T-helper 9 cell (primary cell): ENCODE data around the gene ERC1.
"Not testable (repeated sequence)": the region's sequence is repeated elsewhere in the genome, so short reads cannot be mapped to it uniquely, and the experiment has no call there.

Source experiments
- DNase-seq: peaks from one replicate; pipeline ENCODE4 v3.0.0-alpha.2; 2020

ERC1 gene

DNA sequence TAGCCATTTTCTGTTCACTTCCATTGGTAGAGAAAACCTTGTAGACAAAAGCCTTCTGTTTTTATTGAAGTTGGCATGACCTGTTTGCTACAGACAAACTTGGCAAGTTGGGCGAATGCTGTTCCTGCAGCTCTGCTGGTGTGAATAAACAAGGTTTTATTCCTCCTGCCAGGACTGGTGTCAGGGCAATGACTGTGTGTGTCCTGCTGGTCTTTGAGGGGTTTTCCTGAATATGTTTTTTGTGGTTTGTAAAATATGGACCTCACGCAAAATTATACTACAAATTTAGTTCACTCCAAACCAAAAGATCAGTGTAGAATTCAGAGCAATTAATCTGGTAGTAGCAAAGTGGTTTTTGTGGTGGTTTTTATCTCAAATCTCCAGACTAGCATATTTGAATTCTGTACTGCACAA is 140.8 kb downstream of the ERC1 start:
- DNase-seq = no peak

DNA sequence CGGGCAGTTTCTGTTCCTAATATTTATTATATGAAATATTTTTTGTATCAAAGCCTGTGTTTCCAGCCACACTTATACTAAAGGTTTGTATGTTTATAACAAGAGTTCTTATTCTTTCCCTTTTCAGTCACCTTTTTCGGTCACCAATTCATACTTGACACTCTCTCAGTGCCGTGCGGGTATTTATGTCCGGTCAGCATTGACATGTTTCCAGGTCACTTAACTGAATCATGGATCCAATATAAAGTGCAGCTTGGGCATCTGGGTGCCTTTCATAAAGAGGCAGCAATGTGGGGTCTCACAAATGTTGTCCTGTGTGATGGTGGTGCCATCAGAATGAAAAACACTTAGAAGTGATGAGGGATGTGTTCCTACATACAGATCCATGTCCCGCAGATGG is 141.3 kb downstream of the ERC1 start:
- DNase-seq = no peak

DNA sequence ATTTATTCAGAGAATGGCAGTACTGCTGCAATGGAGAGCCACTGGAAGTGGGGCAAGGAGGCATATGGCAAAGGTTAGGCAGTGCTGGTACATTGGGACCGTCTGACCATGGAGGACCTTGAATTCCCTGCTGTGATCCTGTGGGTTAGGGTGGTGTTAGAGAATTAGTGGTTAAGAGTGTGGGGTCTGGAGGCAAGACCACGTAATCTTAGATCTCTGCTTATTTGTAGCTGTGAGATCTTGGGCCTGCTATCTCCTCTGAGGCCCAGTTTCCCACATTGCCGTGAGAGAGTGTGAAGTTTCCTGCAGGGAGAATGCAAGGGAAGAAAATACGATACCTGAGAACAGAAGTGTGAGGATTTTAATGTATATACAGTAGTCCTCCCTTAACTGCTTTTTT is 147.7 kb downstream of the ERC1 start:
- no peak for DNase-seq

DNA sequence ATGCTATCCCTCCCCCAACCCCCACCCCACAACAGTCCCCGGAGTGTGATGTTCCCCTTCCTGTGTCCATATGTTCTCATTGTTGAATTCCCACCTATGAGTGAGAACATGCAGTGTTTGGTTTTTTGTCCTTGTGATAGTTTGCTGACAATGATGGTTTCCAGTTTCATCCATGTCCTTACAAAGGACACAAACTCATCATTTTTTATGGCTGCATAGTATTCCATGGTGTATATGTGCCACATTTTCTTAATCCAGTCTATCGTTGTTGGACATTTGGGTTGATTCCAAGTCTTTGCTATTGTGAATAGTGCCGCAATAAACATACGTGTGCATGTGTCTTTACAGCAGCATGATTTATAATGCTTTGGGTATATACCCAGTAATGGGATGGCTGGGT is 155.7 kb downstream of the ERC1 start:
- not testable (repeated sequence) for DNase-seq

DNA sequence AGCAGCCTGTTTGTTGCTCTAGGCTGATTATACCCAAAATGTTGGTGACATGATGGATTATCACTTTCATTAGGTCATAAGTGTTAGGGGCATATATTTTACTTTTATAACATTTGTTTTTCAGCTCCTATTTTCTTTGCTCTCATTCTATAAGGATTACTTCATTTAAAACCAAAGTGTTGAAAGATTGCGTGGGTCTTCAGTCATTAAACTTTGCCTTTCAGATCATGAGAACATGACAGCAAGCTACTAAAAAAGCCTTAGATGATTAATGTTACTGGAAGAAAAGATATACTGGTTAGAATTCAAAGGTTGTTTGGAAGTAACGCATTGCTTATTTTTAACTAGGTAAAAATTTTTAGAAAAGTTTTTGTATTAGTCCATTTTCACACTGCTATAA is 156.8 kb downstream of the ERC1 start:
- no peak for DNase-seq

DNA sequence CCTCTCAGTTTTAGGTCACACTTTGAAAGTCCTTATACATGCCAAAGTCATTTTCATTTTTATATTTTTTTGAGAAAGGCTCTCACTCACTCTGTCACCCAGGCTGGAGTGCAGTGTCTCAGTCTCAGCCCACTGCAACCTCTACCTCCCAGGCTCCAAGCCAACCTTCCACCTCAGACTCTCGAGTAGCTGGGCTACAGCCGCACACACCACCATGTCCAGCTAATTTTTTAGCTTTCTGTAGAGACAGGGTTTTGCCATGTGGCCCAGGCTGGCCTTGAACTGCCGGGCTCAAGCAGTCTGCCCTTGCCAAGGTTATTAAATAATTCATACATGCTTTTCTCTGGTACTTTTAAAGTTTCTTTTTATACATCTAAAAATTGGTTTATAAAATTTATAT is 166.0 kb downstream of the ERC1 start:
- no peak for DNase-seq

DNA sequence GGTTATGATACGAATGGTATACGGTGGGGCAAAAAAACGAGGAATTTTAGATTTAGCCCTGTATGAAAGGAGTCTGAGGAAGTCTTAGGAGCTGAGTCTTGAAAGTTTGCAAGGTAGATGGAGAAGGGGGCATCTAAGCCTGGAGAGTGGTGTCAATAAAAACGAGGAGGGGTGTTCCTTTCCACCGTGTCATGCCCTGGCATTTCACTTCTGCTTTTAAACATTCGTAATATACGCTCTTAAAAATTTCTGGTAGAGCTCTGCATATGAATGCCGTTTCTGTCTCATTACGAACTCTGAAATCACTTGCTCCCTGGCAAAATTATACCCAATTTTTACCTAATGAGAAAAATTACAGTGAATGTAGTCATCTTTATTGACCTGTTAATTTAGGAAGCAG is 170.2 kb downstream of the ERC1 start:
- DNase-seq = no peak

DNA sequence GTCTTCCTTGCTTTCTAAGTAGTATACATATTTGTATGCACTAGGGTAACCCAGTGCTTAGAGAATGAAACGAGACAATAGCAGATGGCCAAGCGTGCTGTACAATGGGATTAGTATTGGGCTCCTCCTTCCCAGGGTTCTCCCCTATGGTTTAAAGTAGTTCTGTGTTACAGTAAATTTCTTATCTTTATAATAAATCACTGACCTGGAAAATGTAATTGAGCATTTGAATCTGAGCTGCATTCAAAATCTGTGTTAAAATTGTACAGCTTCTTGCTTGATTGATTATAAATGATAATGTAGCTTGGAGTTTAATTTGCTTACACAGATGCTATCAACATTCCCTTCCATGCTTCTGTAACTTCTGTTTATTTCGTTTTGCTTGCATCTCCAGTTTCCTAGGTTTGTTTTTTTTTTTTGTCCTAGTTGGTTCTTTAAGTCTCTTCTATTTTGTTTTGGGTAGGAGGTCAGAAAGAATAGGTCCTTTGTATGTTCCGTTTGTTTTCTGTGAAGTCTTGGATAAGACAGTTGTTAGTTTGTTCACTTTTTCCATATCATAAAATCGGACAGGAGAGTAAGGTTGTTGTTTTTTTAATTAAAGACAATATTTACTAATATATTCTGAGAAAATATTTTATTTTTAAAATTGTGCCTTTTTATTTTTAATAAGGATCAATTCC is 171.2 kb downstream of the ERC1 start:
- DNase-seq = no peak

DNA sequence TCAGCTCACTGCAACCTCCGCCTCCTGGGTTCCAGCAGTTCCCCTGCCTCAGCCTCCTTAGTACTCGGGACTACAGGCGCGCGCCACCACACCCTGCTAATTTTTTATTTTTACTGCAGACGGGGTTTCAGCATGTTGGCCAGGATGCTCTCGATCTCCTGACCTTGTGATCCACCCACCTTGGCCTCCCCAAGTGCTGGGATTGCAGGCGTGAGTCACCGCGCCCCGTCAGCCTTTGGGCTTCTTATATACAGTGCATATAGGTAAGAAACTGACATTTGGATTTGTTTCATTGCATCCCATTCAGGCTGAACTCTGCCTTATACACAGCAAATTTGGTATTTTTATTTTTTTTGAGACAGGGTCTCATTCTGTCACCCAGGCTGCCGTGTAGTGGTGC is 176.8 kb downstream of the ERC1 start:
- DNase-seq = no peak

DNA sequence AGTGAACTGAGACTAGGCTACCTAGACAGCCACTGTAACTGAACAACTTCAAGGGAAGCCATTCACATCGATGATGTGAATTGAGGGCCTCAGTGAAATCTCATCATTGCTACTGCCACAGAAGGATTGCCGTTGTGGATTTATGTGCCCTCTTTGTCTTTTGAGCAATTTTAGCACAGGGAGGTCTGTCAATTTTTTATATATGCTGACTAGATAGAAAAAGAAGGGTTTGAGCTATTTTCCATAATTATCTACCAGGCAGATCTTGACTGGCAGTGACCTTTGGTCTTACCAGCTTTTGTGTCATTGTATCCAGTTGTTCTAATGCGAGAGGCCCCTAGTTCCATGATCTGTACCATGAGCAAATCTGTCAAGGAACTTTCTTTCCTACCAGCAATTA is 179.4 kb downstream of the ERC1 start:
- DNase-seq = no peak

DNA sequence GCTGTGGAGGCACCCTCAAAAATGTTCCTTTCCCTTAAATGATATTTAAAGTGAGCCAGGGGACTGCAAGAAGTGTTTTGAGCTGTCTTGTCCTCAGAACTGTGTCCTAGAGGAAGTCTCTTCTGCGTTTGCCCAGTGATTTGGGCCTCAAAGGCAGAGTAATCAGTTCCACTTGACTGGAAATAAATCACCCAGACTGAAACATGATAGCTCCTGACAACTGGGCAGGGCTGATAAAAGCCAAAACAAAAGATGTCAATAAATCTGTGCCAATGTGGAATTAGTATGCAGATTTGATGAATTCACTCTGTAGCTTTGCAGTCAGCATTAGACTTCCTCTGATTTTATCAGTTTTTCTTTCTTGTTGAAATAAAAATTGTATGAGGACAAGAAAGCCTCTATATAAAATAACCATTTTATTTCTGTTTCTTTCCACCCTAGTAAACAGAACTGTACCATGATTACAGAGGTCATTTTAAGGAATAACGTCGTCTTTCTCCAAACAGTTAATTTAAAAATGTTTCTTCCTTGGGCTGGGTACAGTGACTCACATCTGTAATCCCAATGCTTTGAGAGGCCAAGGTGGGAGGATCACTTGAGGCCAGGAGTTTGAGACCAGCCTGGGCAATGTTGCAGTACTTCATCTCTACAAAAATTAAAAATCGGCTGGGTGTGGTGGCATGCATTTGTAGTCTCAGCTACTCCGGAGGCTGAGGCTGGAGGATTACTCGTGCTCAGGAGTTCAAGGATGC is 180.8 kb downstream of the ERC1 start:
- DNase-seq = no peak

DNA sequence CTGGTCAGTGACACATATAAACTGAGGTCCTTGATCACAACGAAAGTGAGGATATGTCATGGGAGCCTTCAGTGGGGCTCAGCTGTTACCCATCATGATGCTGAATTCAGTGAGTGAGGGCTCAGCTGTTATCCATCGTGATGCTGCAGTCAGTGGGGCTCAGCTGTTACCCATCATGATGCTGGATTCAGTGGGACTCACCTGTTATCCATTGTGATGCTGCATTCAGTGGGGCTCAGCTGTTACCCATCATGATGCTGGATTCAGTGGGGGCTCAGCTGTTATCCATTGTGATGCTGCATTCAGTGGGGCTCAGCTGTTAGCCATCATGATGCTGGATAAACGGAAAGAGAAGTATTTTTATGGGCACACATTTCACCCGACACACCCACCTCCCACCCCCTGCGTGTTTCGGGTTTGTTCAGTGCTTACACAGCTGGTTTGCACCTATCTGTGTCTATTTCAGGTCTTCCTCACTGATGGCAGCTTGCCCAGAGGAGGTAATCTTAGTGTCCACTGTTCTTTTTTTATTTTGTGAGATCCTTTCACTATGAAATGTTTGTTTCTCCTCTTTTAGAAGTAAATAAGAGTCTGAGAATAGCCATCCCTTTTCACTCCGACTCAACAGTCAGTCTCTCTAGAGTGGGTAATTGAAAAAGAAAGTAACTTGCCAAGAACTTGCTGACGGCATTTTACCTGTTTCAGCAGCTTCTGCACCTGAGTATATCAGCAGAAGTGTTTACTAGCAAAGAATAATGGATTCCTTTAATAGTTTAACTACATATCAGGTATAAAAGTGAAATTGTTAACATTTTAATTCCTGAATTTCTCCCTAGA is 183.0 kb downstream of the ERC1 start:
- no peak for DNase-seq

DNA sequence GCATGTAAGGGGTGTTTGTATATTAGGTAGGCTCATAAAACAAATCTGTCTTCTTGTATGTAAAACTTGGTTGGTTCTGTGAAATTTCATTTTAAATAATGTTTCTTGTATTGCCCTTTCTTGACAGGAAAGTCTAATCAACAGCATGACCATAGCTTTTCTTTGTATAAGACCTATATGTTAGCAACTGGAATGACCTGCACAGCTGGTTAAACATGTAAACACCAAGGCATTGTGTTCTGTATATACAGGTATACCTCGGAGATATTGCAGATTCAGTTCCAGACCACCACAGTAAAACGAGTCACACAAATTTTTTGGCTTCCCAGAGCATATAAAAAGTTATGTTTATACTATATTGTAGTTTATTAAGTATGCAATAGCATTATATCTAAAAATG is 183.6 kb downstream of the ERC1 start:
- no peak for DNase-seq

DNA sequence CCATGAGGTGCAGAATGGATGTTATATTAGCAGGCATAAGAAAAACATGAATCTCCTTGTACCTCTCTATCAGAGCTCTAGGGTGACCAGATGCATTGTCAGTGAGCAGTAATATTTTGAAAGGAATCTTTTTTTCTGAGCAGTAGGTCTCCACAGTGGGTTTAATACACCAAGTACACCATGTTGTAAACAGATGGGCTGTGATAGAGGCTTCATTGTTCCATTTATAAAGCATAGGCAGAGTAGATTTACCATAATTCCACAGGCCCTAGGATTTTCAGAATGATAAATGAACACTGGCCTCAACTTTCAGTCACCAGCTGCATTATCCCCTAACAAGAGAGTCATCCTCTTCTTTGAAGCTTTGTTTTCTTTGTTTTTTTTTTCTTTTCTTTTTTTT is 185.2 kb downstream of the ERC1 start:
- DNase-seq = no peak

DNA sequence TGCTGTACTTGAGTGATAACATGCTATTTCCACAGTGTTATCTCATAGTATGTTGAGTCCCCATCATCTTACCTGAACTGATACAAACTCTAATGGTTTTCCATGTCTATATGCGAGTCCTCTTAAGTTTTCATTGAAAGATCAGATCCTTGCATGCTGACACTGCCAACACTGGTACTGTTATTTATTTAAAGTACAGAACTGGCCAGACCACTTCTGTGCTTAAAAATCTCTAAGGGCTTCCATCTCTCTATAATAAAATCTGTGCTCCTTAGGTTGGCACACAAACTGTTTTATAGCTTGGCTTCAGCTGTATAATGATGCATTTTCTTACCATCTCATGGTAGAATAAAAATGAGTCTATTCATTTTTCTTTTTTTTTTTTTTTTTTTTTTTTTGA is 188.1 kb downstream of the ERC1 start:
- no peak for DNase-seq

DNA sequence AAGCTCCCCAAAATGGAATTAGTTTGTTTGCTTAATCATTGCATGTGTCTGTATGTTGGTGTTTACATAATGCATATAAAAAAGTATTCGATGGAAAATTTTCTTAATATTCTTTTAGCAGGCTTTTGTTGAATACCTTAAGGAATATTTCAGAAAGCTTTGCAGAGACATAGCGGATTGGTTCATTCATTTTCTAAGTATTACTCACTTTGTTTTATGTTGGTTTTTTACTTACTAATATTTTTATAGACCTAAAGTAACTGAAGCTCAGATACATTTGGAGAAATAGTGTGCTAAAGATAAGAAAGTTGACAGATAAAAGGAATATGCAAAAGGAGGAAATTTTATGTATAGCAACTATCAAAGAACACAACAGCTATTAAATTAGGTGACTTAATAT is 191.0 kb downstream of the ERC1 start:
- DNase-seq = no peak

DNA sequence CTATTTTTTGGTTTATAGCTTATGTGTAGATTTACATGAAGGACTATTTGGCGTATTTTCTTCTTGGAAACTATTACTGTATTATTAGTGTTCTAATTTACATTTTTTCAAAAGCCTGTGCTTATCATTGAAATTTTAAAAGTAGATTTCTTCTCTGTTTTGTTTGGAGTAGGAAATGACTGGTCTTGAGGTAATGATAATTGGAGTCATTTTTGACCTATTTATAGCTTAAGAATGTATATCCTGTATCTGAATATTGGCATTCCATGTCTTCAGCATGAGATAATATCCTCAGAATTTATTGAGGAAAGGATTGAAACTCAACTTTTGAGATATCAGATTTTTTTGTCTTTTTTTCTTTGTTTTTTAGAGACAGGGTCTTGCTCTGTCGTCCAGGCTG is 193.4 kb downstream of the ERC1 start:
- DNase-seq = no peak

DNA sequence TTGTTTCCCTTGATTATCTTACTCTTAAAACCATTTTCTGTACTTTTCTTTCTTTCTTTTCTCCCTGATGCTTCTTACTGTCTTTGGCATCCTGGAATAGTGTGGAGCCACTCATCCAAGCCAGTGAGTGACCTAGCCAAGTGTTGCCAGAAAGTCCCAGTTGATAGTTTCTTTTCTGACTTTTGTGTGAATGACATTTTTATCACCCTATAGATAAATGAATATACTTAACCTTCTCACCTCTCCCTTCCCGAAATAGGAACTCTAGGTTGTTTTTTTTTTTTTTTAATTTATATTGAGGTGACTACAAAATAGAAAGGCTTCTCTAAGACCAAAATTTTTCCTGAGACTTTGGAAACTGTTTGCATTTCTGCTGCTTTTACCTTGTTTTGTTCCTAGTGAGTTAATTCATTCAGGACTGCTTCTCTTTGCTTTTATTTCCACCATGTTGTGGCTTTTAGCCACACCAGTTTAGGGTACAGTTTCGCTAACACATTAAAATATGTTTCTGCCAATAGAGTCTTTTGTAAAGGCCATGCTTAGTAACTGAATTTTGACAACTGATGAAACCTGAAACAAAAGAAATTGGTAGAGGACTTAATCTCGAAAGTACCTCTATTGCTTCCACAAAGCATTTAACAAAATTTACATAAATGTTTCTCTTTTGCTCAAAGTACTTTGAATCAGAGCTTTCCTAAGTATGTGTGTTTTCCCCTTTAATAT is 194.6 kb downstream of the ERC1 start:
- no peak for DNase-seq

DNA sequence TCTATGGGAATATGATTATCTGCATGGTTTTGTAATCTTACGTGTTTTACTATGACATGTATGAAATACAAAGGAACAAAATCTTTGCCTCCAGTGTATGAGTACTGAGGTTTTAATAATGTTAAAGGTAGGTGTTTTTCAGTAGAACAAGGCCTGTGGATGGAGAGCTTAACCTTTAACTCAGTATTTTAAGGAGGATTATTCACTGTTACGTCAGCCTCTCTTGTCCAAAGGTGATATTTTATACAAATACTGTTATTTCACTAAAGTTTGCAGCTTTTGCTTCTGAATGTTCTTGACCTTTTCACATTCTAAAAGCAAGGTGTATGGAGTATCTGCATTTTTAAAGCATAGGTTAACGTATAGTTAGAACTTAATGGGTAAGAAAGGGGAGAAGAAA is 195.3 kb downstream of the ERC1 start:
- no peak for DNase-seq

DNA sequence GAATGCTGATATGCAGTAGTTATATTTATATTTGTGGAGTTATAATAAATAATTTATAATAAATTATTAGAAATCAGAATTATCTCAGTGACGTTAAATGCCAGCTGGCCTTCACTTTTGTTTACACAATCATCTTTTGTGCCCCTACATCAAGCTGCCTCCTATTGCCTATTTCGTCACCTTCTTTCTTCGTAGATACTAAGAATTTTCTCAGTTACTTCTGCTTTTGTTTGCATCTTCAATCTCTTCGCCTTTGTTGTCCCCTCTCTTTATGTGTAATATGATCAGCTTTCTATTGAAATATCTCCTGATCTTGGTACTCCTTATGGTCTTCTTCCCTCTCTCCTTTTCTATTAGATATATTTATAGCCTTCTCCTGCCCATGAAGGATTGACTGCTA is 197.0 kb downstream of the ERC1 start:
- no peak for DNase-seq

DNA sequence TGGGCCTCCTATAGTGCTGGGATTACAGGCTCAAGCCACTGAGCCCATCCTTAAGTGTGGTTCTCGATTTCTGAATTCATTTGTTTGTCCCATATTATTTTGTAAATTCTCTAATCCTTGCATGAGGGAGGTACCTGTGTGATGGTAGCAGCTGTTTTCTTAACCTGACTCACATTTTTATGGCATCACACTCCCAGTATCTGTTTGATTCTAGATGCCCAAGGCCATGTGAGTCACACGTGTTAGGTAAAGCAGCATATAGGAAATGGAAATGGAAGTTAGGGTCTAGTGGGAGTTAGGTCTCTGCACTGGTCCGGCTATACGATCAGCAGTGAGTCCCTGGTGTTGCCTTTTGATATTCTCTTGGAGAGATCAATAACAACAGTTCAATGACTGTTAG is 198.1 kb downstream of the ERC1 start:
- no peak for DNase-seq

DNA sequence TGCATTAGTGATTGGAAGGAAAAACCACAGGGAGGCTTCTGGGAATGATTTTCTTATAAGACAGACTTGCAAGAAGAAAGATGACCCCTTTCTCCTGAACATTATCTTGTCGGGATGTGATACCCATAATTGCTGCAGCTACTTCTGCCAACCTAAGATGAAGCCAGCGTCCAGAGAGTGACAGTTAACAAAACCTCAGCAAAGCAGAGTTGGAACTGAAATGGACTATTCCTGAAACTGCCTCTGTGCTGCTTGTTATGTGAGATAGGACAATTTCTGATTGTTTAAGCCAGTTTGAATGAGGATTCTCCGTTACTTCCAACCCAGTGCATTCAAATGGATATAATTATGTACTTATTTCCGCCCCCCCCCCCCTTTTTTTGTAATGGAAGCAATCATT is 204.5 kb downstream of the ERC1 start:
- DNase-seq = no peak
